Activated naive CD8-positive, alpha-beta T cell treated with anti-CD3 and anti-CD28 coated beads, Interleukin-2, amount 10 ng/mL, durations not matched to agents 7 days and 5 days (primary cell): ENCODE results near the gene RAB11FIP4. TPM values are rescaled to one million over a fixed set of nuclear protein-coding genes. Genes with fewer than 3 reads are reported as not detected.
"Not testable (repeated sequence)": the region's sequence is repeated elsewhere in the genome, so short reads cannot be mapped to it uniquely, and the experiment has no call there.

Experiments used
- ATAC-seq: fragments of 150-1000 bp; cut with Tn5 transposase; one replicate; pipeline ENCODE4 v1.10.0; 2021; ENCODE audit warnings: low read depth, moderate library complexity
- POLR2A ChIA-PET: fragments of 350-600 bp; sonication (Branson Sonifier 250); formaldehyde crosslinking; loops from one replicate; lab custom pipeline; 2021; ENCODE audit warnings: antibody characterized with exemption; lab: Charles Lee
- DNase-seq: peaks from one replicate; pipeline ENCODE4 v3.0.0; 2021
- H3K27ac Mint-ChIP-seq: one replicate; pipeline ENCODE4 v1.8.0; 2022; ENCODE audit warnings: mild to moderate bottlenecking, mixed read lengths
- H3K27me3 Mint-ChIP-seq: one replicate; pipeline ENCODE4 v1.8.0; 2022; ENCODE audit warnings: mild to moderate bottlenecking, moderate library complexity, mixed read lengths
- H3K36me3 Mint-ChIP-seq: one replicate; pipeline ENCODE4 v1.8.0; 2021; ENCODE audit warnings: mild to moderate bottlenecking, mixed read lengths
- H3K4me1 Mint-ChIP-seq: one replicate; pipeline ENCODE4 v1.8.0; 2021; ENCODE audit warnings: mixed read lengths
- H3K4me3 Mint-ChIP-seq: one replicate; pipeline ENCODE4 v1.8.0; 2022; ENCODE audit warnings: mild to moderate bottlenecking, moderate library complexity, mixed read lengths
- H3K9me3 Mint-ChIP-seq: one replicate; pipeline ENCODE4 v1.8.0; 2021; ENCODE audit warnings: mixed read lengths
- total RNA-seq, 2 experiments: library from RNA; stranded (reverse); gene quantifications; one replicate each; pipeline ENCODE4 v1.2.3, GENCODE V29; 2021

RAB11FIP4 gene
- total RNA-seq, 2 experiments from 2014 or later: 38.5 to 42.0 TPM

GRCh38 chr17:31437720-31438400, 46.4 kb downstream of the RAB11FIP4 start:
- Mint-ChIP-seq H3K4me3 (no peak overlapping the region), H3K27ac (no peak overlapping the region), H3K9me3 (no peaks in the 10 kb centered on the region), H3K27me3 (peaks cover 15% of the 10 kb centered on the region), H3K36me3 (no peaks in the 10 kb centered on the region), H3K4me1 (peaks cover 11% of the 10 kb centered on the region)
- DNase-seq (no peak), ATAC-seq (no peak)
- POLR2A ChIA-PET: interaction anchor here (1.4 kb wide), 1 partner anchor 87 kb away, joined by 4 read pairs; no protein-coding TSS in a partner anchor

- Mint-ChIP-seq H3K27me3 (peaks cover 5% of the 10 kb centered on the region), H3K27ac (no peak overlapping the region), H3K4me3 (no peak overlapping the region), H3K9me3 (no peaks in the 10 kb centered on the region), H3K4me1 (peaks cover 3% of the 10 kb centered on the region), H3K36me3 (no peaks in the 10 kb centered on the region)
- DNase-seq: no peak
- no peak for ATAC-seq
- POLR2A ChIA-PET: no interaction called here
Measured at GRCh38 chr17:31439716-31440115, 48.2 kb downstream of the RAB11FIP4 start.

- Mint-ChIP-seq H3K9me3 (no peaks in the 10 kb centered on the region), H3K36me3 (no peaks in the 10 kb centered on the region), H3K4me3 (no peak overlapping the region), H3K4me1 (peaks cover 2% of the 10 kb centered on the region), H3K27me3 (peaks cover 2% of the 10 kb centered on the region), H3K27ac (no peak overlapping the region)
- POLR2A ChIA-PET: no interaction called here
- ATAC-seq: no peak
- DNase-seq: no peak
Measured at GRCh38 chr17:31442276-31442675, 50.8 kb downstream of the RAB11FIP4 start.

- H3K4me1 Mint-ChIP-seq, DNase-seq, H3K4me3 Mint-ChIP-seq, H3K27ac Mint-ChIP-seq, H3K27me3 Mint-ChIP-seq, ATAC-seq, H3K36me3 Mint-ChIP-seq, H3K9me3 Mint-ChIP-seq, POLR2A ChIA-PET: not testable (repeated sequence)
Measured at GRCh38 chr17:31442856-31443255, 51.4 kb downstream of the RAB11FIP4 start.

- H3K27me3 Mint-ChIP-seq: peaks cover 2% of the 10 kb centered on the region
- no peak for ATAC-seq
- no peak overlapping the region for H3K27ac Mint-ChIP-seq
- POLR2A ChIA-PET: no interaction called here
- no peaks in the 10 kb centered on the region for H3K4me1 Mint-ChIP-seq
- no peak overlapping the region for H3K4me3 Mint-ChIP-seq
- DNase-seq: no peak
- no peaks in the 10 kb centered on the region for H3K9me3 Mint-ChIP-seq
- no peaks in the 10 kb centered on the region for H3K36me3 Mint-ChIP-seq
Measured at GRCh38 chr17:31443386-31443785, 51.9 kb downstream of the RAB11FIP4 start.

- no peak overlapping the region for H3K27ac Mint-ChIP-seq
- ATAC-seq: no peak
Measured at GRCh38 chr17:31444026-31444425, 52.6 kb downstream of the RAB11FIP4 start.

GRCh38 chr17:31446195-31446967, 54.9 kb downstream of the RAB11FIP4 start:
- peaks cover under 1% of the 10 kb centered on the region for H3K4me1 Mint-ChIP-seq
- ATAC-seq (no peak), DNase-seq (no peak)
- POLR2A ChIA-PET: no interaction called here
- no peaks in the 10 kb centered on the region for H3K36me3 Mint-ChIP-seq
- H3K4me3 Mint-ChIP-seq: no peak overlapping the region
- H3K9me3 Mint-ChIP-seq: no peaks in the 10 kb centered on the region
- peaks cover 4% of the 10 kb centered on the region for H3K27me3 Mint-ChIP-seq
- no peak overlapping the region for H3K27ac Mint-ChIP-seq

More at GRCh38 chr17:31444026-31444425, 52.6 kb downstream of the RAB11FIP4 start:
- Mint-ChIP-seq H3K9me3 (no peaks in the 10 kb centered on the region), H3K4me3 (no peak overlapping the region), H3K27me3 (peaks cover 2% of the 10 kb centered on the region), H3K4me1 (no peaks in the 10 kb centered on the region), H3K36me3 (no peaks in the 10 kb centered on the region)
- no peak for DNase-seq
- POLR2A ChIA-PET: no interaction called here

- peaks cover 2% of the 10 kb centered on the region for H3K4me1 Mint-ChIP-seq
- H3K27ac Mint-ChIP-seq: no peak overlapping the region
- ATAC-seq: no peak
- peaks cover 5% of the 10 kb centered on the region for H3K27me3 Mint-ChIP-seq
- DNase-seq: no peak
- H3K9me3 Mint-ChIP-seq: no peaks in the 10 kb centered on the region
- H3K4me3 Mint-ChIP-seq: no peak overlapping the region
- POLR2A ChIA-PET: no interaction called here
- H3K36me3 Mint-ChIP-seq: no peaks in the 10 kb centered on the region
Measured at GRCh38 chr17:31448467-31449077, 57.1 kb downstream of the RAB11FIP4 start.

- no peak overlapping the region for H3K27ac Mint-ChIP-seq
- POLR2A ChIA-PET: no interaction called here
Measured at GRCh38 chr17:31449111-31449510, 57.6 kb downstream of the RAB11FIP4 start.

GRCh38 chr17:31449746-31450145, 58.3 kb downstream of the RAB11FIP4 start:
- Mint-ChIP-seq H3K27me3 (peaks cover 4% of the 10 kb centered on the region), H3K27ac (no peak overlapping the region)
- no peak for DNase-seq

More at GRCh38 chr17:31449111-31449510, 57.6 kb downstream of the RAB11FIP4 start:
- DNase-seq (no peak), ATAC-seq (no peak)
- no peaks in the 10 kb centered on the region for H3K36me3 Mint-ChIP-seq
- H3K9me3 Mint-ChIP-seq: no peaks in the 10 kb centered on the region
- H3K27me3 Mint-ChIP-seq: peaks cover 4% of the 10 kb centered on the region
- H3K4me1 Mint-ChIP-seq: peaks cover 2% of the 10 kb centered on the region
- no peak overlapping the region for H3K4me3 Mint-ChIP-seq

GRCh38 chr17:31452101-31452500, 60.6 kb downstream of the RAB11FIP4 start:
- Mint-ChIP-seq H3K4me3 (no peak overlapping the region), H3K4me1 (peaks cover 2% of the 10 kb centered on the region), H3K9me3 (no peaks in the 10 kb centered on the region), H3K27me3 (peaks cover 6% of the 10 kb centered on the region), H3K27ac (no peak overlapping the region), H3K36me3 (no peaks in the 10 kb centered on the region)
- DNase-seq (no peak), ATAC-seq (no peak)
- POLR2A ChIA-PET: interaction anchor here (1.1 kb wide), 1 partner anchor 15 kb away, joined by 4 read pairs; no protein-coding TSS in a partner anchor

More at GRCh38 chr17:31449746-31450145, 58.3 kb downstream of the RAB11FIP4 start:
- ATAC-seq: no peak
- Mint-ChIP-seq H3K36me3 (no peaks in the 10 kb centered on the region), H3K4me1 (peaks cover 2% of the 10 kb centered on the region), H3K4me3 (no peak overlapping the region), H3K9me3 (no peaks in the 10 kb centered on the region)
- POLR2A ChIA-PET: no interaction called here

GRCh38 chr17:31452561-31453110, 61.2 kb downstream of the RAB11FIP4 start:
- Mint-ChIP-seq H3K9me3 (no peaks in the 10 kb centered on the region), H3K27ac (no peak overlapping the region), H3K27me3 (peaks cover 6% of the 10 kb centered on the region), H3K36me3 (no peaks in the 10 kb centered on the region), H3K4me3 (no peak overlapping the region), H3K4me1 (peaks cover 2% of the 10 kb centered on the region)
- ATAC-seq (no peak), DNase-seq (no peak)
- POLR2A ChIA-PET: no interaction called here

- Mint-ChIP-seq H3K4me1 (peaks cover 3% of the 10 kb centered on the region), H3K4me3 (no peak overlapping the region), H3K9me3 (no peaks in the 10 kb centered on the region), H3K27me3 (peaks cover 6% of the 10 kb centered on the region), H3K36me3 (no peaks in the 10 kb centered on the region), H3K27ac (no peak overlapping the region)
- ATAC-seq (no peak), DNase-seq (no peak)
- POLR2A ChIA-PET: interaction anchor here (0.7 kb wide), 1 partner anchor 48 kb away, joined by 4 read pairs; no protein-coding TSS in a partner anchor
Measured at GRCh38 chr17:31453896-31454295, 62.4 kb downstream of the RAB11FIP4 start.
